DND-41 (cell line): ENCODE results near the gene BACH2.

Source experiments
- ATAC-seq: fragments of 200-7000 bp; cut with Tn5 transposase; 3 replicates; pipeline ENCODE4 v1.9.1; 2021; ENCODE audit warnings: low read depth; ENCODE audit not compliant: insufficient read depth
- DNase-seq: peaks from one replicate; pipeline ENCODE4 v3.0.0-alpha.2; 2020
- H2AFZ ChIP-seq: 2 replicates; pipeline ENCODE4 v1.6.0; 2012; ENCODE audit warnings: low read depth, low read length
- H3K27ac ChIP-seq: 2 replicates; pipeline ENCODE4 v1.5.1; 2012; ENCODE audit warnings: low read length, inconsistent platforms
- H3K27me3 ChIP-seq: fragments of 200-600 bp; sonication (generic); 2 replicates; pipeline ENCODE4 v1.6.0; 2012; ENCODE audit warnings: low read length, mild to moderate bottlenecking, inconsistent platforms; ENCODE audit not compliant: insufficient read depth, poor library complexity
- H3K36me3 ChIP-seq: 2 replicates; pipeline ENCODE4 v1.5.1; 2012; ENCODE audit warnings: low read length, inconsistent platforms; ENCODE audit not compliant: insufficient read depth
- H3K4me1 ChIP-seq: 2 replicates; pipeline ENCODE4 v1.5.1; 2012; ENCODE audit warnings: mild to moderate bottlenecking, low read length; ENCODE audit not compliant: insufficient read depth
- H3K4me2 ChIP-seq: 2 replicates; pipeline ENCODE4 v1.6.0; 2012; ENCODE audit warnings: mild to moderate bottlenecking, moderate library complexity, low read length, inconsistent platforms; ENCODE audit not compliant: insufficient read depth
- H3K4me3 ChIP-seq, 2 experiments: fragments of 200-600 bp in 1 of 2; shearing (Covaris generic) in 1 of 2; 2 replicates each; pipeline ENCODE4 v1.5.1; 2012 to 2016; ENCODE audit warnings: inconsistent platforms in 2 of 2, low read length in 2 of 2, mild to moderate bottlenecking in 2 of 2, low read depth in 1 of 2, moderate library complexity in 1 of 2
- H3K79me2 ChIP-seq: 2 replicates; pipeline ENCODE4 v1.6.0; 2012; ENCODE audit warnings: low read length, inconsistent platforms; ENCODE audit not compliant: insufficient read depth
- H3K9ac ChIP-seq: 2 replicates; pipeline ENCODE4 v1.6.0; 2012; ENCODE audit warnings: low read depth, mild to moderate bottlenecking, inconsistent platforms, low read length, moderate library complexity
- H3K9me3 ChIP-seq: 2 replicates; pipeline ENCODE4 v1.5.1; 2012; ENCODE audit warnings: low read length, moderate library complexity, mild to moderate bottlenecking, inconsistent platforms; ENCODE audit not compliant: insufficient read depth, severe bottlenecking
- H4K20me1 ChIP-seq: 2 replicates; pipeline ENCODE4 v1.6.0; 2012; ENCODE audit warnings: low read length; ENCODE audit not compliant: insufficient read depth
- EZH2 ChIP-seq: IDR thresholded peaks from 3 replicates; pipeline ENCODE4 v1.6.1; 2012; ENCODE audit warnings: borderline replicate concordance, low read depth, mild to moderate bottlenecking, moderate library complexity, low read length, inconsistent platforms; ENCODE audit not compliant: severe bottlenecking
- TF ChIP-seq, protein P1 (sequence below): IDR thresholded peaks from 2 replicates; pipeline ENCODE4 v1.5.1; 2012; ENCODE audit warnings: borderline replicate concordance, low read length, moderate library complexity, mild to moderate bottlenecking; ENCODE audit not compliant: poor library complexity, severe bottlenecking; ENCODE audit errors: extremely low read depth

BACH2 gene

GRCh38 chr6:90178384-90178855, 118.2 kb downstream of the BACH2 start:
- Histone ChIP-seq H3K4me1 (peaks cover 17% of the 10 kb centered on the region), H3K36me3 (no peaks in the 10 kb centered on the region), H3K9ac (no peak overlapping the region), H3K4me3 (no peak overlapping the region), H2AFZ (no peak overlapping the region), H3K27ac (no peak overlapping the region), H3K9me3 (no peaks in the 10 kb centered on the region), H4K20me1 (no peaks in the 10 kb centered on the region), H3K79me2 (no peaks in the 10 kb centered on the region), H3K27me3 (no peaks in the 10 kb centered on the region), H3K4me2 (no peak overlapping the region)
- TF ChIP-seq, protein P1, sequence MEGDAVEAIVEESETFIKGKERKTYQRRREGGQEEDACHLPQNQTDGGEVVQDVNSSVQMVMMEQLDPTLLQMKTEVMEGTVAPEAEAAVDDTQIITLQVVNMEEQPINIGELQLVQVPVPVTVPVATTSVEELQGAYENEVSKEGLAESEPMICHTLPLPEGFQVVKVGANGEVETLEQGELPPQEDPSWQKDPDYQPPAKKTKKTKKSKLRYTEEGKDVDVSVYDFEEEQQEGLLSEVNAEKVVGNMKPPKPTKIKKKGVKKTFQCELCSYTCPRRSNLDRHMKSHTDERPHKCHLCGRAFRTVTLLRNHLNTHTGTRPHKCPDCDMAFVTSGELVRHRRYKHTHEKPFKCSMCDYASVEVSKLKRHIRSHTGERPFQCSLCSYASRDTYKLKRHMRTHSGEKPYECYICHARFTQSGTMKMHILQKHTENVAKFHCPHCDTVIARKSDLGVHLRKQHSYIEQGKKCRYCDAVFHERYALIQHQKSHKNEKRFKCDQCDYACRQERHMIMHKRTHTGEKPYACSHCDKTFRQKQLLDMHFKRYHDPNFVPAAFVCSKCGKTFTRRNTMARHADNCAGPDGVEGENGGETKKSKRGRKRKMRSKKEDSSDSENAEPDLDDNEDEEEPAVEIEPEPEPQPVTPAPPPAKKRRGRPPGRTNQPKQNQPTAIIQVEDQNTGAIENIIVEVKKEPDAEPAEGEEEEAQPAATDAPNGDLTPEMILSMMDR: no peak
- TF ChIP-seq EZH2: no peak
- ATAC-seq (peak; percentile 35; the same call in 2 of the 3 replicates), DNase-seq (no peak)

DNA sequence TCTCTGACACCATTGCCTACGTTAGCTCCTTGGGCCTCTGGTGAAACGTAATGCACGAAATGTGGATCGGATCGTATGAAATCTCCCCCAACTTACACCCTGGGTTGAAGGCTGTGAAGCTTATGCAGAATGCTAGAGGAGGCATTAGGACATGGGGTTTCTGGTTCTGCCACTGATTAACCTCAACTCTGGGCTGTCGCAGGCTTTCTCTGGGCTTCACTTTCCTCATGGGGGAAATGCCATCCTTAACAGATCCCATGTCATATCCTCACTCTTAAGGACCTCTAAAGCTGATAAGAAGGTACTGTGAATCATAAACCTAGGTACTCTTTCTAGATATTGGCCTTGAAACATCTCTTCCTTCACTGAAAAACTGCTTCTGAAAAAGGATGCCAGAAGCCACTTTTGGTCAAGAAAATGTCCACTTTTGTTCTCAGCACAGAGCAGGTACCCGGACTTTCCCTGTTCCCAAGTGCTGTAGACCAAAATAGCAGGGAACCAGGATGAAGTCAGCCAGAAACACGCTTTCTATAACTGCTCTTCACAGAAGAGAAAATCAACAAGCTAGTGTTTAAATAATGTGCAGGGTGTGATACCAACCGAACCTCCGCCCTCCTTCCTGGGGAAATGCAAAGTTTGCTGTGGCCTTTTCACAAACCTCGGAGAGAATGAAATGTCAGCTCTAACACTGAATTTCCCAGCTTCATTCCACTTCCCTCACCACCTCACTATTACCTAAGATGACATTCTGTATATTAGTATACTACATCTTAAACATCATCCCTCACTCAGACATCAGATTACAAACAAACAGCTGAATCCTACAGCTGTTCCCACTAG, 118.9 kb downstream of the BACH2 start:
- ATAC-seq: no peak
- no peaks in the 10 kb centered on the region for H4K20me1 ChIP-seq
- H3K27ac ChIP-seq: no peak overlapping the region

GRCh38 chr6:90175627-90176538, 120.8 kb downstream of the BACH2 start:
- no peak overlapping the region for H3K4me3 ChIP-seq
- H3K9ac ChIP-seq: no peak overlapping the region
- no peaks in the 10 kb centered on the region for H4K20me1 ChIP-seq
- no peak for DNase-seq
- ATAC-seq: no peak; the same call in 2 of the 3 replicates
- no peaks in the 10 kb centered on the region for H3K36me3 ChIP-seq
- TF ChIP-seq EZH2: no peak
- TF ChIP-seq, protein P1: no peak
- H3K27ac ChIP-seq: no peak overlapping the region
- H3K4me2 ChIP-seq: no peak overlapping the region
- no peaks in the 10 kb centered on the region for H3K9me3 ChIP-seq
- peaks cover 17% of the 10 kb centered on the region for H3K4me1 ChIP-seq
- no peaks in the 10 kb centered on the region for H3K79me2 ChIP-seq
- H2AFZ ChIP-seq: no peak overlapping the region
- no peaks in the 10 kb centered on the region for H3K27me3 ChIP-seq

More for the DNA sequence above, 118.9 kb downstream of the BACH2 start:
- no peak overlapping the region for H3K9ac ChIP-seq
- no peaks in the 10 kb centered on the region for H3K36me3 ChIP-seq
- H3K4me3 ChIP-seq: no peak overlapping the region
- no peaks in the 10 kb centered on the region for H3K79me2 ChIP-seq
- no peak overlapping the region for H2AFZ ChIP-seq
- no peaks in the 10 kb centered on the region for H3K9me3 ChIP-seq
- peaks cover 17% of the 10 kb centered on the region for H3K4me1 ChIP-seq
- TF ChIP-seq, protein P1: no peak
- TF ChIP-seq EZH2: no peak
- DNase-seq: no peak
- no peak overlapping the region for H3K4me2 ChIP-seq
- H3K27me3 ChIP-seq: no peaks in the 10 kb centered on the region
